ENCODE measurements around the gene PTH2. TPM values are rescaled to one million over a fixed set of nuclear protein-coding genes. Genes with fewer than 3 reads are reported as not detected.

Gene PTH2
- not detected for total RNA-seq (2021; fragmentation: NEBNext Ultra II Directional; extraction: Animal tissue kit (Norgen Biotek cat#: 25700))
- long read RNA-seq: 0 reads

- Mint-ChIP-seq H3K27ac (no peak within 1 kb of the TSS), H3K4me1 (ENCODE audit: low read depth) (peaks cover 11% of the 10 kb centered on the region), H3K27me3 (ENCODE audit: insufficient read depth) (peaks cover 82% of the 10 kb centered on the region), H3K36me3 (ENCODE audit: low read depth) (no peaks in the 10 kb centered on the region; the same call in 1 of the 2 replicates), H3K9me3 (no peaks in the 10 kb centered on the region), H3K4me3 (peak within 1 kb of the TSS; percentile 25; the same call in 1 of the 2 replicates)
- DNase-seq: no peak
- TF ChIP-seq CTCF (IDR thresholded peaks at IDR 0.05): no peak
Observed at GRCh38 chr19:49423071-49423984, at the start of gene PTH2. PTH2 (minus strand) TSS chr19:49423441; CDS start chr19:49423339, 102 bp downstream.

- Mint-ChIP-seq H3K4me1 (ENCODE audit: low read depth) (peaks cover 29% of the 10 kb centered on the region), H3K36me3 (ENCODE audit: low read depth) (no peaks in the 10 kb centered on the region), H3K27me3 (ENCODE audit: insufficient read depth) (no peaks in the 10 kb centered on the region), H3K4me3 (peak overlapping the region; percentile 89), H3K27ac (peak overlapping the region; percentile 48), H3K9me3 (no peaks in the 10 kb centered on the region)
- no peak for DNase-seq
- TF ChIP-seq CTCF (IDR thresholded peaks at IDR 0.05): no peak
Observed at GRCh38 chr19:49472936-49473335, 49.7 kb upstream of the PTH2 start.

- no peaks in the 10 kb centered on the region for H3K9me3 Mint-ChIP-seq
- TF ChIP-seq CTCF (IDR thresholded peaks at IDR 0.05): no peak
- no peak for DNase-seq
- no peak overlapping the region for H3K27ac Mint-ChIP-seq
- no peaks in the 10 kb centered on the region for H3K27me3 Mint-ChIP-seq (ENCODE audit: insufficient read depth)
- peaks cover 20% of the 10 kb centered on the region for H3K4me1 Mint-ChIP-seq (ENCODE audit: low read depth)
- H3K4me3 Mint-ChIP-seq: no peak overlapping the region
- no peaks in the 10 kb centered on the region for H3K36me3 Mint-ChIP-seq (ENCODE audit: low read depth)
Observed at GRCh38 chr19:49470615-49470978, 47.4 kb upstream of the PTH2 start.

- H3K4me1 Mint-ChIP-seq (ENCODE audit: low read depth): peaks cover 14% of the 10 kb centered on the region
- H3K27ac Mint-ChIP-seq: no peak overlapping the region
- no peaks in the 10 kb centered on the region for H3K36me3 Mint-ChIP-seq (ENCODE audit: low read depth)
- no peaks in the 10 kb centered on the region for H3K9me3 Mint-ChIP-seq
- no peak overlapping the region for H3K4me3 Mint-ChIP-seq
- DNase-seq: no peak
- H3K27me3 Mint-ChIP-seq (ENCODE audit: insufficient read depth): no peaks in the 10 kb centered on the region
- TF ChIP-seq CTCF (IDR thresholded peaks at IDR 0.05): peak; percentile 31; the same call in 1 of the 2 replicates
Observed at GRCh38 chr19:49469828-49470614, 46.8 kb upstream of the PTH2 start.

- no peak overlapping the region for H3K27ac Mint-ChIP-seq
- no peak overlapping the region for H3K4me3 Mint-ChIP-seq
- no peak for DNase-seq
- no peaks in the 10 kb centered on the region for H3K9me3 Mint-ChIP-seq
- no peaks in the 10 kb centered on the region for H3K36me3 Mint-ChIP-seq (ENCODE audit: low read depth)
- H3K4me1 Mint-ChIP-seq (ENCODE audit: low read depth): peaks cover 9% of the 10 kb centered on the region
- TF ChIP-seq CTCF (IDR thresholded peaks at IDR 0.05): no peak
- no peaks in the 10 kb centered on the region for H3K27me3 Mint-ChIP-seq (ENCODE audit: insufficient read depth)
Observed at GRCh38 chr19:49468746-49469447, 45.7 kb upstream of the PTH2 start.
